GM23338 (cell line): Measurements from ENCODE around the gene TMEM151B. TPM values are rescaled to one million over a fixed set of nuclear protein-coding genes. Genes with fewer than 3 reads are reported as not detected.

ENCODE experiments used
- ATAC-seq: fragments of 200-7000 bp; cut with Tn5 transposase; 3 replicates; pipeline ENCODE4 v1.9.1; 2020
- DNase-seq: peaks from one replicate; pipeline ENCODE4 v3.0.0-alpha.2; 2015; ENCODE audit warnings: low spot score
- H2AFZ ChIP-seq: fragments of 200-600 bp; sonication (generic); 2 replicates; pipeline ENCODE4 v1.8.0; 2016; ENCODE audit warnings: antibody characterized with exemption, mild to moderate bottlenecking, moderate library complexity
- H3F3A ChIP-seq: fragments of 200-600 bp; sonication (generic); replicated peaks from 2 replicates; pipeline ENCODE4 v1.8.0; 2017; ENCODE audit warnings: antibody characterized with exemption, mixed run types, low read depth
- H3K27ac ChIP-seq: fragments of 200-600 bp; sonication (generic); 2 replicates; pipeline ENCODE4 v1.6.1; 2016; ENCODE audit warnings: low read depth
- H3K27me3 ChIP-seq: fragments of 200-600 bp; sonication (generic); 2 replicates; pipeline ENCODE4 v1.8.0; 2016; ENCODE audit warnings: mild to moderate bottlenecking, mixed run types, moderate library complexity; ENCODE audit not compliant: insufficient read depth
- H3K36me3 ChIP-seq: fragments of 200-600 bp; sonication (generic); 2 replicates; pipeline ENCODE4 v1.8.0; 2016; ENCODE audit warnings: mild to moderate bottlenecking; ENCODE audit not compliant: insufficient read depth
- H3K4me1 ChIP-seq: fragments of 200-600 bp; sonication (generic); 2 replicates; pipeline ENCODE4 v1.8.0; 2016; ENCODE audit warnings: mild to moderate bottlenecking, moderate library complexity; ENCODE audit not compliant: insufficient read depth
- H3K4me2 ChIP-seq: fragments of 200-600 bp; sonication (generic); 2 replicates; pipeline ENCODE4 v1.7.1; 2017; ENCODE audit warnings: mixed run types
- H3K4me3 ChIP-seq: fragments of 200-600 bp; sonication (generic); 2 replicates; pipeline ENCODE4 v1.6.1; 2016; ENCODE audit warnings: mixed run types
- H3K79me2 ChIP-seq: fragments of 200-600 bp; sonication (generic); replicated peaks from 2 replicates; pipeline ENCODE4 v1.8.0; 2017; ENCODE audit warnings: mild to moderate bottlenecking; ENCODE audit not compliant: insufficient read depth
- H3K9me2 ChIP-seq: fragments of 200-600 bp; sonication (generic); 2 replicates; pipeline ENCODE4 v1.8.0; 2017; ENCODE audit not compliant: insufficient read depth
- H4K20me1 ChIP-seq: fragments of 200-600 bp; sonication (generic); replicated peaks from 2 replicates; pipeline ENCODE4 v1.8.0; 2017; ENCODE audit warnings: mild to moderate bottlenecking; ENCODE audit not compliant: insufficient read depth
- H3K27ac Mint-ChIP-seq: 2 replicates; pipeline ENCODE4 v1.8.0; 2020; ENCODE audit warnings: inconsistent platforms, mild to moderate bottlenecking, moderate library complexity, mixed read lengths
- H3K27me3 Mint-ChIP-seq: 3 replicates; pipeline ENCODE4 v1.8.0; 2022; ENCODE audit warnings: low read depth, mild to moderate bottlenecking, moderate library complexity, mixed read lengths, inconsistent platforms; ENCODE audit not compliant: insufficient read depth, poor library complexity
- H3K36me3 Mint-ChIP-seq: 3 replicates; pipeline ENCODE4 v1.8.0; 2021; ENCODE audit warnings: low read depth, mild to moderate bottlenecking, inconsistent platforms, moderate library complexity, mixed read lengths
- H3K4me1 Mint-ChIP-seq: 3 replicates; pipeline ENCODE4 v1.8.0; 2020; ENCODE audit warnings: mild to moderate bottlenecking, inconsistent platforms, mixed read lengths
- H3K4me3 Mint-ChIP-seq: 3 replicates; pipeline ENCODE4 v1.8.0; 2021; ENCODE audit warnings: moderate library complexity, mild to moderate bottlenecking, inconsistent platforms, mixed read lengths
- H3K9me3 Mint-ChIP-seq: 3 replicates; pipeline ENCODE4 v1.8.0; 2020; ENCODE audit warnings: moderate library complexity, mild to moderate bottlenecking, inconsistent platforms, mixed read lengths
- CREB1 ChIP-seq: fragments of 250-450 bp; sonication (Bioruptor Pico); IDR thresholded peaks from 2 replicates; pipeline ENCODE4 v1.5.0; 2020; ENCODE audit warnings: low read depth, mild to moderate bottlenecking, moderate library complexity
- EZH2 ChIP-seq: fragments of 200-600 bp; sonication (generic); IDR thresholded peaks from one replicate; pipeline ENCODE4 v1.8.0; 2017; ENCODE audit warnings: antibody characterized with exemption, mild to moderate bottlenecking, low read depth; ENCODE audit not compliant: unreplicated experiment
- EZH2phosphoT487 ChIP-seq: fragments of 200-600 bp; sonication (generic); IDR thresholded peaks from one replicate; pipeline ENCODE4 v1.8.1; 2018; ENCODE audit warnings: antibody characterized with exemption; ENCODE audit not compliant: unreplicated experiment
- NANOG ChIP-seq: IDR thresholded peaks from 2 replicates; pipeline ENCODE4 v1.6.1; 2016; ENCODE audit warnings: antibody characterized with exemption, borderline replicate concordance
- ZNF114 ChIP-seq: fragments of 250-450 bp; sonication (Bioruptor Pico); IDR thresholded peaks from 2 replicates; pipeline ENCODE4 v1.5.0; 2020; ENCODE audit warnings: mild to moderate bottlenecking, moderate library complexity
- ZNF331 ChIP-seq: fragments of 250-450 bp; sonication (Bioruptor Pico); IDR thresholded peaks from 2 replicates; pipeline ENCODE4 v1.5.0; 2020; ENCODE audit warnings: low read depth, mild to moderate bottlenecking, moderate library complexity
- polyA plus RNA-seq: library from polyadenylated mRNA; unstranded; fragments of >200 nt; fragmentation: Nextera tagmentation; extraction: Ambion mirVana; gene quantifications from 2 replicates; pipeline ENCODE4 v1.2.1, GENCODE V29; 2016
- total RNA-seq: library from RNA; depleted of rRNA; stranded (reverse); fragments of >200 nt; shearing (Covaris generic); gene quantifications from 2 replicates; pipeline ENCODE4 v1.2.3, GENCODE V29; 2014
- TF ChIP-seq, protein P1 (sequence below): IDR thresholded peaks from one replicate; pipeline ENCODE4 v1.6.1; 2018; ENCODE audit warnings: antibody characterized with exemption; ENCODE audit not compliant: unreplicated experiment
- TF ChIP-seq, protein P2 (sequence below): fragments of 250-450 bp; sonication (Bioruptor Pico); IDR thresholded peaks from 2 replicates; pipeline ENCODE4 v1.5.0; 2020; ENCODE audit warnings: mild to moderate bottlenecking, moderate library complexity
- TF ChIP-seq, protein P3 (sequence below): IDR thresholded peaks from 2 replicates; pipeline ENCODE4 v1.6.1; 2016; ENCODE audit warnings: antibody characterized with exemption

The TMEM151B gene
- total and polyA plus RNA-seq, 2 experiments from 2014 or later = 0.91 to 14.6 TPM

DNA sequence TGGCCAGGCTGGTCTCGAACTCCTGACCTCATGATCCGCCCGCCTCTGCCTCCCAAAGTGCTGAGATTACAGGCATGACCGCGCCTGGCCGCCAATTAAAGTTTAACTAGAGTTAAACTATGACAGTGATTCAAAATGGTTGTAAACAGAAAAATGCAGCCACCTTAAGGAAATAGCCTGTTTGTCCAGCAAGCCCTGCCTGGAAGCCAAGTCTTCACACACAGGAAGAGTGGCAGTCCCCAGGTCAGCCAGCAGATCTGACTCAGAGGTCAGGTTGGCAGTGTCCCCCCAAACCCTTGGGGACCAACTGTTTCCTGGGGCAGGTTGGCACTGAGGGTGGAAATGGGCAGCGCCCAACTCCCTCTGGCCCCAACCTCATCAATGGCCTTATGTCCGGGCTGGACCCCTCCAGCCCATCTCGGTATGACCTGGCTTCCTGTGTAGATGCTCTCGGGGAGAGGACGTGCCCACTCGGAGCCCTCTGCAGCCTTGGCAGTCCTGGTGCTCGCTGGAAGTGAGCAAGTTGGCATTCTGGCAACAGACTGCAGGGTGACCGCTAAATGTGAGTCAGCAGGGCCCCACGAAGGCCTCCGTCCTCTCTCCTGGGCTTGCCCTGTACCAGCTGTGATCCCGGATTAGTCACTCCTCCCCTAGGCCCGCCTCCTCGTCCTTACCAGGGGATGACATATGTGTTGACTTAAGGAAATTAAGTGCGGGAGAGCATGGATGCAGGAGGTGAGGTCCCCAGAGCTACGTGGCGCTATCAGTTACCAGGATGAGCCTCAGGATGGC lies 33.0 kb upstream of the TMEM151B start:
- 0 out of 2 replicates have a peak, but pooled peaks cover 4% of the 10 kb centered on the region for H3K36me3 ChIP-seq
- 0 out of 2 replicates have a peak, but pooled peaks cover 11% of the 10 kb centered on the region for H3K27me3 ChIP-seq
- H4K20me1 ChIP-seq = peaks cover 6% of the 10 kb centered on the region; the same call in 1 of the 2 replicates
- H3F3A ChIP-seq = peaks cover 21% of the 10 kb centered on the region
- H3K4me2 ChIP-seq = peak overlapping the region; percentile 90
- Mint-ChIP-seq H3K9me3 (no peaks in the 10 kb centered on the region; the same call in 2 of the 3 replicates), H3K4me1 (peaks cover 43% of the 10 kb centered on the region), H3K27ac (peak overlapping the region; percentile 77; the same call in 1 of the 2 replicates), H3K27me3 (peaks cover 19% of the 10 kb centered on the region), H3K36me3 (peaks cover 40% of the 10 kb centered on the region), H3K4me3 (peak overlapping the region; percentile 73)
- peaks cover 19% of the 10 kb centered on the region; the same call in 1 of the 2 replicates for H3K4me1 ChIP-seq
- H3K79me2 ChIP-seq = no peaks in the 10 kb centered on the region
- H3K9me2 ChIP-seq = no peaks in the 10 kb centered on the region
- TF ChIP-seq EZH2phosphoT487 = no peak
- TF ChIP-seq CREB1 = no peak
- TF ChIP-seq, protein P1, sequence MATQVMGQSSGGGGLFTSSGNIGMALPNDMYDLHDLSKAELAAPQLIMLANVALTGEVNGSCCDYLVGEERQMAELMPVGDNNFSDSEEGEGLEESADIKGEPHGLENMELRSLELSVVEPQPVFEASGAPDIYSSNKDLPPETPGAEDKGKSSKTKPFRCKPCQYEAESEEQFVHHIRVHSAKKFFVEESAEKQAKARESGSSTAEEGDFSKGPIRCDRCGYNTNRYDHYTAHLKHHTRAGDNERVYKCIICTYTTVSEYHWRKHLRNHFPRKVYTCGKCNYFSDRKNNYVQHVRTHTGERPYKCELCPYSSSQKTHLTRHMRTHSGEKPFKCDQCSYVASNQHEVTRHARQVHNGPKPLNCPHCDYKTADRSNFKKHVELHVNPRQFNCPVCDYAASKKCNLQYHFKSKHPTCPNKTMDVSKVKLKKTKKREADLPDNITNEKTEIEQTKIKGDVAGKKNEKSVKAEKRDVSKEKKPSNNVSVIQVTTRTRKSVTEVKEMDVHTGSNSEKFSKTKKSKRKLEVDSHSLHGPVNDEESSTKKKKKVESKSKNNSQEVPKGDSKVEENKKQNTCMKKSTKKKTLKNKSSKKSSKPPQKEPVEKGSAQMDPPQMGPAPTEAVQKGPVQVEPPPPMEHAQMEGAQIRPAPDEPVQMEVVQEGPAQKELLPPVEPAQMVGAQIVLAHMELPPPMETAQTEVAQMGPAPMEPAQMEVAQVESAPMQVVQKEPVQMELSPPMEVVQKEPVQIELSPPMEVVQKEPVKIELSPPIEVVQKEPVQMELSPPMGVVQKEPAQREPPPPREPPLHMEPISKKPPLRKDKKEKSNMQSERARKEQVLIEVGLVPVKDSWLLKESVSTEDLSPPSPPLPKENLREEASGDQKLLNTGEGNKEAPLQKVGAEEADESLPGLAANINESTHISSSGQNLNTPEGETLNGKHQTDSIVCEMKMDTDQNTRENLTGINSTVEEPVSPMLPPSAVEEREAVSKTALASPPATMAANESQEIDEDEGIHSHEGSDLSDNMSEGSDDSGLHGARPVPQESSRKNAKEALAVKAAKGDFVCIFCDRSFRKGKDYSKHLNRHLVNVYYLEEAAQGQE = no peak
- TF ChIP-seq NANOG = no peak
- no peak for TF ChIP-seq ZNF331 (CRISPR knock-in tag)
- no peak for TF ChIP-seq ZNF114 (CRISPR knock-in tag)
- TF ChIP-seq, protein P2, sequence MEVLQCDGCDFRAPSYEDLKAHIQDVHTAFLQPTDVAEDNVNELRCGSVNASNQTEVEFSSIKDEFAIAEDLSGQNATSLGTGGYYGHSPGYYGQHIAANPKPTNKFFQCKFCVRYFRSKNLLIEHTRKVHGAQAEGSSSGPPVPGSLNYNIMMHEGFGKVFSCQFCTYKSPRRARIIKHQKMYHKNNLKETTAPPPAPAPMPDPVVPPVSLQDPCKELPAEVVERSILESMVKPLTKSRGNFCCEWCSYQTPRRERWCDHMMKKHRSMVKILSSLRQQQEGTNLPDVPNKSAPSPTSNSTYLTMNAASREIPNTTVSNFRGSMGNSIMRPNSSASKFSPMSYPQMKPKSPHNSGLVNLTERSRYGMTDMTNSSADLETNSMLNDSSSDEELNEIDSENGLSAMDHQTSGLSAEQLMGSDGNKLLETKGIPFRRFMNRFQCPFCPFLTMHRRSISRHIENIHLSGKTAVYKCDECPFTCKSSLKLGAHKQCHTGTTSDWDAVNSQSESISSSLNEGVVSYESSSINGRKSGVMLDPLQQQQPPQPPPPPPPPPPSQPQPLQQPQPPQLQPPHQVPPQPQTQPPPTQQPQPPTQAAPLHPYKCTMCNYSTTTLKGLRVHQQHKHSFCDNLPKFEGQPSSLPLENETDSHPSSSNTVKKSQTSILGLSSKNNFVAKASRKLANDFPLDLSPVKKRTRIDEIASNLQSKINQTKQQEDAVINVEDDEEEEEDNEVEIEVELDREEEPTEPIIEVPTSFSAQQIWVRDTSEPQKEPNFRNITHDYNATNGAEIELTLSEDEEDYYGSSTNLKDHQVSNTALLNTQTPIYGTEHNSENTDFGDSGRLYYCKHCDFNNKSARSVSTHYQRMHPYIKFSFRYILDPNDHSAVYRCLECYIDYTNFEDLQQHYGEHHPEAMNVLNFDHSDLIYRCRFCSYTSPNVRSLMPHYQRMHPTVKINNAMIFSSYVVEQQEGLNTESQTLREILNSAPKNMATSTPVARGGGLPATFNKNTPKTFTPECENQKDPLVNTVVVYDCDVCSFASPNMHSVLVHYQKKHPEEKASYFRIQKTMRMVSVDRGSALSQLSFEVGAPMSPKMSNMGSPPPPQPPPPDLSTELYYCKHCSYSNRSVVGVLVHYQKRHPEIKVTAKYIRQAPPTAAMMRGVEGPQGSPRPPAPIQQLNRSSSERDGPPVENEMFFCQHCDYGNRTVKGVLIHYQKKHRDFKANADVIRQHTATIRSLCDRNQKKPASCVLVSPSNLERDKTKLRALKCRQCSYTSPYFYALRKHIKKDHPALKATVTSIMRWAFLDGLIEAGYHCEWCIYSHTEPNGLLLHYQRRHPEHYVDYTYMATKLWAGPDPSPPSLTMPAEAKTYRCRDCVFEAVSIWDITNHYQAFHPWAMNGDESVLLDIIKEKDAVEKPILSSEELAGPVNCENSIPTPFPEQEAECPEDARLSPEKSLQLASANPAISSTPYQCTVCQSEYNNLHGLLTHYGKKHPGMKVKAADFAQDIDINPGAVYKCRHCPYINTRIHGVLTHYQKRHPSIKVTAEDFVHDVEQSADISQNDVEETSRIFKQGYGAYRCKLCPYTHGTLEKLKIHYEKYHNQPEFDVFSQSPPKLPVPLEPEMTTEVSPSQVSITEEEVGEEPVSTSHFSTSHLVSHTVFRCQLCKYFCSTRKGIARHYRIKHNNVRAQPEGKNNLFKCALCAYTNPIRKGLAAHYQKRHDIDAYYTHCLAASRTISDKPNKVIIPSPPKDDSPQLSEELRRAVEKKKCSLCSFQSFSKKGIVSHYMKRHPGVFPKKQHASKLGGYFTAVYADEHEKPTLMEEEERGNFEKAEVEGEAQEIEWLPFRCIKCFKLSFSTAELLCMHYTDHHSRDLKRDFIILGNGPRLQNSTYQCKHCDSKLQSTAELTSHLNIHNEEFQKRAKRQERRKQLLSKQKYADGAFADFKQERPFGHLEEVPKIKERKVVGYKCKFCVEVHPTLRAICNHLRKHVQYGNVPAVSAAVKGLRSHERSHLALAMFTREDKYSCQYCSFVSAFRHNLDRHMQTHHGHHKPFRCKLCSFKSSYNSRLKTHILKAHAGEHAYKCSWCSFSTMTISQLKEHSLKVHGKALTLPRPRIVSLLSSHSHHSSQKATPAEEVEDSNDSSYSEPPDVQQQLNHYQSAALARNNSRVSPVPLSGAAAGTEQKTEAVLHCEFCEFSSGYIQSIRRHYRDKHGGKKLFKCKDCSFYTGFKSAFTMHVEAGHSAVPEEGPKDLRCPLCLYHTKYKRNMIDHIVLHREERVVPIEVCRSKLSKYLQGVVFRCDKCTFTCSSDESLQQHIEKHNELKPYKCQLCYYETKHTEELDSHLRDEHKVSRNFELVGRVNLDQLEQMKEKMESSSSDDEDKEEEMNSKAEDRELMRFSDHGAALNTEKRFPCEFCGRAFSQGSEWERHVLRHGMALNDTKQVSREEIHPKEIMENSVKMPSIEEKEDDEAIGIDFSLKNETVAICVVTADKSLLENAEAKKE (CRISPR knock-in tag) = no peak
- TF ChIP-seq EZH2 = no peak
- TF ChIP-seq, protein P3, sequence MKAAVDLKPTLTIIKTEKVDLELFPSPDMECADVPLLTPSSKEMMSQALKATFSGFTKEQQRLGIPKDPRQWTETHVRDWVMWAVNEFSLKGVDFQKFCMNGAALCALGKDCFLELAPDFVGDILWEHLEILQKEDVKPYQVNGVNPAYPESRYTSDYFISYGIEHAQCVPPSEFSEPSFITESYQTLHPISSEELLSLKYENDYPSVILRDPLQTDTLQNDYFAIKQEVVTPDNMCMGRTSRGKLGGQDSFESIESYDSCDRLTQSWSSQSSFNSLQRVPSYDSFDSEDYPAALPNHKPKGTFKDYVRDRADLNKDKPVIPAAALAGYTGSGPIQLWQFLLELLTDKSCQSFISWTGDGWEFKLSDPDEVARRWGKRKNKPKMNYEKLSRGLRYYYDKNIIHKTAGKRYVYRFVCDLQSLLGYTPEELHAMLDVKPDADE = no peak
- no peak overlapping the region for H2AFZ ChIP-seq
- ATAC-seq (peak; percentile 65), DNase-seq (peak; percentile 92)
- H3K4me3 ChIP-seq = peak overlapping the region; percentile 83
- H3K27ac ChIP-seq = peak overlapping the region; percentile 69
